GM23338 (cell line): Measurements from ENCODE around the gene EPX. TPM values are rescaled to one million over a fixed set of nuclear protein-coding genes. Genes with fewer than 3 reads are reported as not detected.

Experiments used
- ATAC-seq: fragments of 200-7000 bp; cut with Tn5 transposase; 3 replicates; pipeline ENCODE4 v1.9.1; 2020
- DNase-seq: peaks from one replicate; pipeline ENCODE4 v3.0.0-alpha.2; 2015; ENCODE audit warnings: low spot score
- H2AFZ ChIP-seq: fragments of 200-600 bp; sonication (generic); 2 replicates; pipeline ENCODE4 v1.8.0; 2016; ENCODE audit warnings: antibody characterized with exemption, mild to moderate bottlenecking, moderate library complexity
- H3F3A ChIP-seq: fragments of 200-600 bp; sonication (generic); replicated peaks from 2 replicates; pipeline ENCODE4 v1.8.0; 2017; ENCODE audit warnings: antibody characterized with exemption, mixed run types, low read depth
- H3K27ac ChIP-seq: fragments of 200-600 bp; sonication (generic); 2 replicates; pipeline ENCODE4 v1.6.1; 2016; ENCODE audit warnings: low read depth
- H3K27me3 ChIP-seq: fragments of 200-600 bp; sonication (generic); 2 replicates; pipeline ENCODE4 v1.8.0; 2016; ENCODE audit warnings: mild to moderate bottlenecking, mixed run types, moderate library complexity; ENCODE audit not compliant: insufficient read depth
- H3K36me3 ChIP-seq: fragments of 200-600 bp; sonication (generic); 2 replicates; pipeline ENCODE4 v1.8.0; 2016; ENCODE audit warnings: mild to moderate bottlenecking; ENCODE audit not compliant: insufficient read depth
- H3K4me1 ChIP-seq: fragments of 200-600 bp; sonication (generic); 2 replicates; pipeline ENCODE4 v1.8.0; 2016; ENCODE audit warnings: mild to moderate bottlenecking, moderate library complexity; ENCODE audit not compliant: insufficient read depth
- H3K4me2 ChIP-seq: fragments of 200-600 bp; sonication (generic); 2 replicates; pipeline ENCODE4 v1.7.1; 2017; ENCODE audit warnings: mixed run types
- H3K4me3 ChIP-seq: fragments of 200-600 bp; sonication (generic); 2 replicates; pipeline ENCODE4 v1.6.1; 2016; ENCODE audit warnings: mixed run types
- H3K79me2 ChIP-seq: fragments of 200-600 bp; sonication (generic); replicated peaks from 2 replicates; pipeline ENCODE4 v1.8.0; 2017; ENCODE audit warnings: mild to moderate bottlenecking; ENCODE audit not compliant: insufficient read depth
- H3K9me2 ChIP-seq: fragments of 200-600 bp; sonication (generic); 2 replicates; pipeline ENCODE4 v1.8.0; 2017; ENCODE audit not compliant: insufficient read depth
- H4K20me1 ChIP-seq: fragments of 200-600 bp; sonication (generic); replicated peaks from 2 replicates; pipeline ENCODE4 v1.8.0; 2017; ENCODE audit warnings: mild to moderate bottlenecking; ENCODE audit not compliant: insufficient read depth
- H3K27ac Mint-ChIP-seq: 2 replicates; pipeline ENCODE4 v1.8.0; 2020; ENCODE audit warnings: inconsistent platforms, mild to moderate bottlenecking, moderate library complexity, mixed read lengths
- H3K27me3 Mint-ChIP-seq: 3 replicates; pipeline ENCODE4 v1.8.0; 2022; ENCODE audit warnings: low read depth, mild to moderate bottlenecking, moderate library complexity, mixed read lengths, inconsistent platforms; ENCODE audit not compliant: insufficient read depth, poor library complexity
- H3K36me3 Mint-ChIP-seq: 3 replicates; pipeline ENCODE4 v1.8.0; 2021; ENCODE audit warnings: low read depth, mild to moderate bottlenecking, inconsistent platforms, moderate library complexity, mixed read lengths
- H3K4me1 Mint-ChIP-seq: 3 replicates; pipeline ENCODE4 v1.8.0; 2020; ENCODE audit warnings: mild to moderate bottlenecking, inconsistent platforms, mixed read lengths
- H3K4me3 Mint-ChIP-seq: 3 replicates; pipeline ENCODE4 v1.8.0; 2021; ENCODE audit warnings: moderate library complexity, mild to moderate bottlenecking, inconsistent platforms, mixed read lengths
- H3K9me3 Mint-ChIP-seq: 3 replicates; pipeline ENCODE4 v1.8.0; 2020; ENCODE audit warnings: moderate library complexity, mild to moderate bottlenecking, inconsistent platforms, mixed read lengths
- CREB1 ChIP-seq: fragments of 250-450 bp; sonication (Bioruptor Pico); IDR thresholded peaks from 2 replicates; pipeline ENCODE4 v1.5.0; 2020; ENCODE audit warnings: low read depth, mild to moderate bottlenecking, moderate library complexity
- EZH2 ChIP-seq: fragments of 200-600 bp; sonication (generic); IDR thresholded peaks from one replicate; pipeline ENCODE4 v1.8.0; 2017; ENCODE audit warnings: antibody characterized with exemption, mild to moderate bottlenecking, low read depth; ENCODE audit not compliant: unreplicated experiment
- EZH2phosphoT487 ChIP-seq: fragments of 200-600 bp; sonication (generic); IDR thresholded peaks from one replicate; pipeline ENCODE4 v1.8.1; 2018; ENCODE audit warnings: antibody characterized with exemption; ENCODE audit not compliant: unreplicated experiment
- JUNB ChIP-seq: IDR thresholded peaks from one replicate; pipeline ENCODE4 v1.6.1; 2016; ENCODE audit warnings: antibody characterized with exemption; ENCODE audit not compliant: unreplicated experiment
- NANOG ChIP-seq: IDR thresholded peaks from 2 replicates; pipeline ENCODE4 v1.6.1; 2016; ENCODE audit warnings: antibody characterized with exemption, borderline replicate concordance
- POLR2AphosphoS5 ChIP-seq: IDR thresholded peaks from 2 replicates; pipeline ENCODE4 v1.6.1; 2016; ENCODE audit warnings: antibody characterized with exemption, low read depth
- STAT1 ChIP-seq: IDR thresholded peaks from one replicate; pipeline ENCODE4 v1.6.1; 2016; ENCODE audit warnings: antibody characterized with exemption; ENCODE audit not compliant: unreplicated experiment
- ZNF114 ChIP-seq: fragments of 250-450 bp; sonication (Bioruptor Pico); IDR thresholded peaks from 2 replicates; pipeline ENCODE4 v1.5.0; 2020; ENCODE audit warnings: mild to moderate bottlenecking, moderate library complexity
- polyA plus RNA-seq: library from polyadenylated mRNA; unstranded; fragments of >200 nt; fragmentation: Nextera tagmentation; extraction: Ambion mirVana; gene quantifications from 2 replicates; pipeline ENCODE4 v1.2.1, GENCODE V29; 2016
- total RNA-seq: library from RNA; depleted of rRNA; stranded (reverse); fragments of >200 nt; shearing (Covaris generic); gene quantifications from 2 replicates; pipeline ENCODE4 v1.2.3, GENCODE V29; 2014
- TF ChIP-seq, protein P1 (sequence below), 2 experiments: fragments of 200-600 bp in 1 of 2; sonication (generic) in 1 of 2; conservative IDR thresholded peaks; 2 replicates each; pipeline versions ENCODE4 v1.5.1 to v1.6.1; 2016 to 2017; ENCODE audit warnings: antibody characterized with exemption in 2 of 2, low read depth in 2 of 2, mild to moderate bottlenecking in 2 of 2, moderate library complexity in 1 of 2
- TF ChIP-seq, protein P2 (sequence below): IDR thresholded peaks from 2 replicates; pipeline ENCODE4 v1.6.1; 2016; ENCODE audit warnings: antibody characterized with exemption
- TF ChIP-seq, protein P3 (sequence below): fragments of 250-450 bp; sonication (Bioruptor Pico); IDR thresholded peaks from 2 replicates; pipeline ENCODE4 v1.5.0; 2020; ENCODE audit warnings: mild to moderate bottlenecking, moderate library complexity

EPX gene
- total and polyA plus RNA-seq, 2 experiments from 2014 or later: 0.10 TPM; not detected in 1

DNA sequence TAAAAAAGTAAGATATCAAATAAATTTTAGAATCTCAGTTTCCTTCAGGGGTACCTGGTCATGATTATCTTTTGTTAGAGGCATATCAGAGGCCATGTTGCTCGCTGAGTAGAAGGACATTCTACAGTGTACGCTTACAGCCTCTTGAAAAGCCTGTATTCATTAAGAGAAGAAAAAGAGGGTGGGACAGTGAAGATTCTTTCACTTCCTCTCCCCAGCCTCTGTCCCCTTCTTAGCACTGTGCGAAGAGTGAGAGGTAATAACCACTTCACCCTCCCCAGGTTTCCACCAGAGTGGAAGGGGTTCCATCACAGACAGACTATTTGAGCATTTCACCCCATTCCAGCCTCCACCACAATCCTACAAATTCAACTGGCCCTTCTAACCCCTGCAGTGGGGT, 41.0 kb downstream of the EPX start:
- peaks cover 8% of the 10 kb centered on the region for H3K4me1 Mint-ChIP-seq
- Histone ChIP-seq H2AFZ (no peak overlapping the region), H3K79me2 (no peaks in the 10 kb centered on the region), H3F3A (no peaks in the 10 kb centered on the region), H4K20me1 (no peaks in the 10 kb centered on the region), H3K36me3 (no peaks in the 10 kb centered on the region), H3K27me3 (peaks cover 15% of the 10 kb centered on the region; the same call in 1 of the 2 replicates), H3K4me3 (no peak overlapping the region), H3K4me2 (no peak overlapping the region), H3K27ac (no peak overlapping the region), H3K4me1 (peaks cover 3% of the 10 kb centered on the region; the same call in 1 of the 2 replicates), H3K9me2 (no peaks in the 10 kb centered on the region)
- no peak overlapping the region for H3K27ac Mint-ChIP-seq
- ATAC-seq (no peak), DNase-seq (no peak)
- H3K27me3 Mint-ChIP-seq: no peaks in the 10 kb centered on the region
- TF ChIP-seq JUNB: no peak
- TF ChIP-seq CREB1 (CRISPR knock-in tag): no peak
- TF ChIP-seq NANOG: no peak
- TF ChIP-seq STAT1: no peak
- no peak for TF ChIP-seq POLR2AphosphoS5
- TF ChIP-seq, protein P1, sequence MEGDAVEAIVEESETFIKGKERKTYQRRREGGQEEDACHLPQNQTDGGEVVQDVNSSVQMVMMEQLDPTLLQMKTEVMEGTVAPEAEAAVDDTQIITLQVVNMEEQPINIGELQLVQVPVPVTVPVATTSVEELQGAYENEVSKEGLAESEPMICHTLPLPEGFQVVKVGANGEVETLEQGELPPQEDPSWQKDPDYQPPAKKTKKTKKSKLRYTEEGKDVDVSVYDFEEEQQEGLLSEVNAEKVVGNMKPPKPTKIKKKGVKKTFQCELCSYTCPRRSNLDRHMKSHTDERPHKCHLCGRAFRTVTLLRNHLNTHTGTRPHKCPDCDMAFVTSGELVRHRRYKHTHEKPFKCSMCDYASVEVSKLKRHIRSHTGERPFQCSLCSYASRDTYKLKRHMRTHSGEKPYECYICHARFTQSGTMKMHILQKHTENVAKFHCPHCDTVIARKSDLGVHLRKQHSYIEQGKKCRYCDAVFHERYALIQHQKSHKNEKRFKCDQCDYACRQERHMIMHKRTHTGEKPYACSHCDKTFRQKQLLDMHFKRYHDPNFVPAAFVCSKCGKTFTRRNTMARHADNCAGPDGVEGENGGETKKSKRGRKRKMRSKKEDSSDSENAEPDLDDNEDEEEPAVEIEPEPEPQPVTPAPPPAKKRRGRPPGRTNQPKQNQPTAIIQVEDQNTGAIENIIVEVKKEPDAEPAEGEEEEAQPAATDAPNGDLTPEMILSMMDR (conservative IDR thresholded peaks at IDR 0.05; ENCODE audit: low read depth in 2 of 2): no peak
- TF ChIP-seq, protein P2, sequence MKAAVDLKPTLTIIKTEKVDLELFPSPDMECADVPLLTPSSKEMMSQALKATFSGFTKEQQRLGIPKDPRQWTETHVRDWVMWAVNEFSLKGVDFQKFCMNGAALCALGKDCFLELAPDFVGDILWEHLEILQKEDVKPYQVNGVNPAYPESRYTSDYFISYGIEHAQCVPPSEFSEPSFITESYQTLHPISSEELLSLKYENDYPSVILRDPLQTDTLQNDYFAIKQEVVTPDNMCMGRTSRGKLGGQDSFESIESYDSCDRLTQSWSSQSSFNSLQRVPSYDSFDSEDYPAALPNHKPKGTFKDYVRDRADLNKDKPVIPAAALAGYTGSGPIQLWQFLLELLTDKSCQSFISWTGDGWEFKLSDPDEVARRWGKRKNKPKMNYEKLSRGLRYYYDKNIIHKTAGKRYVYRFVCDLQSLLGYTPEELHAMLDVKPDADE: no peak
- TF ChIP-seq ZNF114 (CRISPR knock-in tag): no peak
- no peak for TF ChIP-seq EZH2phosphoT487
- TF ChIP-seq, protein P3, sequence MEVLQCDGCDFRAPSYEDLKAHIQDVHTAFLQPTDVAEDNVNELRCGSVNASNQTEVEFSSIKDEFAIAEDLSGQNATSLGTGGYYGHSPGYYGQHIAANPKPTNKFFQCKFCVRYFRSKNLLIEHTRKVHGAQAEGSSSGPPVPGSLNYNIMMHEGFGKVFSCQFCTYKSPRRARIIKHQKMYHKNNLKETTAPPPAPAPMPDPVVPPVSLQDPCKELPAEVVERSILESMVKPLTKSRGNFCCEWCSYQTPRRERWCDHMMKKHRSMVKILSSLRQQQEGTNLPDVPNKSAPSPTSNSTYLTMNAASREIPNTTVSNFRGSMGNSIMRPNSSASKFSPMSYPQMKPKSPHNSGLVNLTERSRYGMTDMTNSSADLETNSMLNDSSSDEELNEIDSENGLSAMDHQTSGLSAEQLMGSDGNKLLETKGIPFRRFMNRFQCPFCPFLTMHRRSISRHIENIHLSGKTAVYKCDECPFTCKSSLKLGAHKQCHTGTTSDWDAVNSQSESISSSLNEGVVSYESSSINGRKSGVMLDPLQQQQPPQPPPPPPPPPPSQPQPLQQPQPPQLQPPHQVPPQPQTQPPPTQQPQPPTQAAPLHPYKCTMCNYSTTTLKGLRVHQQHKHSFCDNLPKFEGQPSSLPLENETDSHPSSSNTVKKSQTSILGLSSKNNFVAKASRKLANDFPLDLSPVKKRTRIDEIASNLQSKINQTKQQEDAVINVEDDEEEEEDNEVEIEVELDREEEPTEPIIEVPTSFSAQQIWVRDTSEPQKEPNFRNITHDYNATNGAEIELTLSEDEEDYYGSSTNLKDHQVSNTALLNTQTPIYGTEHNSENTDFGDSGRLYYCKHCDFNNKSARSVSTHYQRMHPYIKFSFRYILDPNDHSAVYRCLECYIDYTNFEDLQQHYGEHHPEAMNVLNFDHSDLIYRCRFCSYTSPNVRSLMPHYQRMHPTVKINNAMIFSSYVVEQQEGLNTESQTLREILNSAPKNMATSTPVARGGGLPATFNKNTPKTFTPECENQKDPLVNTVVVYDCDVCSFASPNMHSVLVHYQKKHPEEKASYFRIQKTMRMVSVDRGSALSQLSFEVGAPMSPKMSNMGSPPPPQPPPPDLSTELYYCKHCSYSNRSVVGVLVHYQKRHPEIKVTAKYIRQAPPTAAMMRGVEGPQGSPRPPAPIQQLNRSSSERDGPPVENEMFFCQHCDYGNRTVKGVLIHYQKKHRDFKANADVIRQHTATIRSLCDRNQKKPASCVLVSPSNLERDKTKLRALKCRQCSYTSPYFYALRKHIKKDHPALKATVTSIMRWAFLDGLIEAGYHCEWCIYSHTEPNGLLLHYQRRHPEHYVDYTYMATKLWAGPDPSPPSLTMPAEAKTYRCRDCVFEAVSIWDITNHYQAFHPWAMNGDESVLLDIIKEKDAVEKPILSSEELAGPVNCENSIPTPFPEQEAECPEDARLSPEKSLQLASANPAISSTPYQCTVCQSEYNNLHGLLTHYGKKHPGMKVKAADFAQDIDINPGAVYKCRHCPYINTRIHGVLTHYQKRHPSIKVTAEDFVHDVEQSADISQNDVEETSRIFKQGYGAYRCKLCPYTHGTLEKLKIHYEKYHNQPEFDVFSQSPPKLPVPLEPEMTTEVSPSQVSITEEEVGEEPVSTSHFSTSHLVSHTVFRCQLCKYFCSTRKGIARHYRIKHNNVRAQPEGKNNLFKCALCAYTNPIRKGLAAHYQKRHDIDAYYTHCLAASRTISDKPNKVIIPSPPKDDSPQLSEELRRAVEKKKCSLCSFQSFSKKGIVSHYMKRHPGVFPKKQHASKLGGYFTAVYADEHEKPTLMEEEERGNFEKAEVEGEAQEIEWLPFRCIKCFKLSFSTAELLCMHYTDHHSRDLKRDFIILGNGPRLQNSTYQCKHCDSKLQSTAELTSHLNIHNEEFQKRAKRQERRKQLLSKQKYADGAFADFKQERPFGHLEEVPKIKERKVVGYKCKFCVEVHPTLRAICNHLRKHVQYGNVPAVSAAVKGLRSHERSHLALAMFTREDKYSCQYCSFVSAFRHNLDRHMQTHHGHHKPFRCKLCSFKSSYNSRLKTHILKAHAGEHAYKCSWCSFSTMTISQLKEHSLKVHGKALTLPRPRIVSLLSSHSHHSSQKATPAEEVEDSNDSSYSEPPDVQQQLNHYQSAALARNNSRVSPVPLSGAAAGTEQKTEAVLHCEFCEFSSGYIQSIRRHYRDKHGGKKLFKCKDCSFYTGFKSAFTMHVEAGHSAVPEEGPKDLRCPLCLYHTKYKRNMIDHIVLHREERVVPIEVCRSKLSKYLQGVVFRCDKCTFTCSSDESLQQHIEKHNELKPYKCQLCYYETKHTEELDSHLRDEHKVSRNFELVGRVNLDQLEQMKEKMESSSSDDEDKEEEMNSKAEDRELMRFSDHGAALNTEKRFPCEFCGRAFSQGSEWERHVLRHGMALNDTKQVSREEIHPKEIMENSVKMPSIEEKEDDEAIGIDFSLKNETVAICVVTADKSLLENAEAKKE: no peak
- no peak for TF ChIP-seq EZH2
- no peak overlapping the region for H3K4me3 Mint-ChIP-seq
- no peaks in the 10 kb centered on the region for H3K9me3 Mint-ChIP-seq
- no peaks in the 10 kb centered on the region for H3K36me3 Mint-ChIP-seq
